Activated naive CD8-positive, alpha-beta T cell treated with anti-CD3 and anti-CD28 coated beads for 36 hours (primary cell): ENCODE measurements around the gene STKLD1. TPM values are rescaled to one million over a fixed set of nuclear protein-coding genes. Genes with fewer than 3 reads are reported as not detected.
"Not testable (repeated sequence)": the region's sequence is repeated elsewhere in the genome, so short reads cannot be mapped to it uniquely, and the experiment has no call there.

Experiments used
- DNase-seq: peaks from one replicate; pipeline ENCODE4 v3.0.0; 2021
- H3K27ac Mint-ChIP-seq: one replicate; pipeline ENCODE4 v1.8.0; 2022; ENCODE audit warnings: mild to moderate bottlenecking, moderate library complexity, mixed read lengths
- H3K27me3 Mint-ChIP-seq: one replicate; pipeline ENCODE4 v1.8.0; 2022; ENCODE audit warnings: mild to moderate bottlenecking, mixed read lengths
- H3K36me3 Mint-ChIP-seq: one replicate; pipeline ENCODE4 v1.8.0; 2021; ENCODE audit warnings: mild to moderate bottlenecking, mixed read lengths
- H3K4me1 Mint-ChIP-seq: one replicate; pipeline ENCODE4 v1.8.0; 2021; ENCODE audit warnings: mixed read lengths
- H3K4me3 Mint-ChIP-seq: one replicate; pipeline ENCODE4 v1.8.0; 2022; ENCODE audit warnings: mild to moderate bottlenecking, moderate library complexity, mixed read lengths
- H3K9me3 Mint-ChIP-seq: one replicate; pipeline ENCODE4 v1.8.0; 2022; ENCODE audit warnings: mixed read lengths
- total RNA-seq, 2 experiments: library from RNA; stranded (reverse); gene quantifications; one replicate each; pipeline ENCODE4 v1.2.3, GENCODE V29; 2021

STKLD1 gene
- under 1 TPM; 0.16 to 0.31 TPM for total RNA-seq

DNA sequence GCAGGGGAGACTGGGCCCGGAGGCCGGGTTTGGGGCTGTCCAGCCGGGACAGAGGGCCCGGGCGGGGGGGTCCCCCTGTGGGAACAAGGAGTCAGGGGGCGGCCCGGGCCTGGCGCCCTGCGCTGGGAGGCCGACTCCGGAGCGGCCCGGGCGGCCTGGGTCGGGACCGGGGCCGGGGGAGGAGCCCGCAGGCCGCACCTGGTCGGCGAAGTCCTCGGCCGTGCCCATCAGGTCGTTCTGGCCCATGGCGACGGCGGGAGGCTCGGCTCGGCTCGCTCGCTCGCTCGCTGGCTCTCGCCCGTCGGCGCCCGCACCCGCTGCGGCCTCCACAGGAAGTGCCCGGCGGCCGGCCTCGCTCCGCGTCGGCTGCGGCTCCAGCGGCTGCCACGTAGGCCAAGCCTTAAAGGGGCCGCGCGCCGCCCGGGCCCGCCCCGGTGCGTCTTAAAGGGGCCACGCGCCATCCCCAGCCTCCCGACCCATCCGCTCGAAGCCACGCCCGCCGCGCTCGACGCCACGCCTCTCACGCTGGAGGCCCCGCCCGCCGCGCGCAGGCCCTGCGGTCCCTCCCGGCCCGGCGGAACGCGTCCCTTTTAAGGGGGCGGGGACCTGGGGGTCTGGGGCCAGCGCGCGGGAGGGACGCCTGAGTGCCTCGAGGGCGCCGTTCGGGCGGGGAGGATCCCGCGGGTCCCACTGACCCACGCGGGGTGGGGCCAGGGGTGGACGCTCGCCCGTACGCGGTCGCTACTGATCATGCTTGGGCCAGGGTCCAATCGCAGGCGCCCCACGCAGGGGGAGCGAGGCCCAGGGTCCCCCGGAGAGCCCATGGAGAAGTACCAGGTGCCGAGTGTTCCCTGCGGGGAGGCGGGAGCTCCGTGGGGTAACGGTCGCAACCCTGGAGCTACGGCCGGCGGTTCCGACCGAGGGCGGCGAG, at the start of gene STKLD1, which contains the start of gene SURF4:
TSS of gene STKLD1 (plus strand) at position 643 of the 931 bp plus-strand sequence. CDS start at position 751, 108 bp downstream.
TSS of gene SURF4 (minus strand) at position 337 of the 931 bp plus-strand sequence. CDS start at position 246, 91 bp downstream.
- Mint-ChIP-seq H3K9me3 (no peaks in the 10 kb centered on the region), H3K27ac (peak within 1 kb of the TSS; percentile 98), H3K27me3 (peaks cover 3% of the 10 kb centered on the region), H3K36me3 (peaks cover 29% of the 10 kb centered on the region), H3K4me3 (peak within 1 kb of the TSS; percentile 98), H3K4me1 (peaks cover 28% of the 10 kb centered on the region)
- DNase-seq = peak; percentile 97

DNA sequence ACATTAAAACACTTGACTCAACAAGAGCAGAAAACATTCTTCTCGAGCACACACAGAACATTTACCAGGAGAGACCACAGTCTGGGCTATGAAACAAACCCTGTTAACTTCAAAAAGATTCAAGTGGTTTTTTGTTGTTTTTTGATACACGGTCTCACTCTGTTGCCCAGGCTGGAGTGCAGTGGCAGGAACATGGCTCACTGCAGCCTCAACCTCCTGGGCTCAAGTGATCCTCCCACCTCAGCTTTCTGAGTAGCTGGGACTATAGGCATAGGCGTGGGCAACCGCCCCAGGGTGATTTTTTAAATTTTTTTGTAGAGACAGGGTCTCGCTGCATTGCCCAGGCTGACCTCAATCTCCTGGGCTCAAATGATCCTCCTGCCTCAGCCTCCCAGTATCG, 49.1 kb upstream of the STKLD1 start:
- Mint-ChIP-seq H3K4me1 (peaks cover 11% of the 10 kb centered on the region), H3K36me3 (peaks cover 12% of the 10 kb centered on the region)
- not testable (repeated sequence) for H3K27ac Mint-ChIP-seq

GRCh38 chr9:133327834-133328484, 48.2 kb upstream of the STKLD1 start:
- Mint-ChIP-seq H3K9me3 (no peaks in the 10 kb centered on the region), H3K27ac (peak overlapping the region; percentile 66), H3K4me1 (peaks cover 14% of the 10 kb centered on the region), H3K36me3 (peaks cover 17% of the 10 kb centered on the region), H3K27me3 (no peaks in the 10 kb centered on the region), H3K4me3 (no peak overlapping the region)
- DNase-seq = no peak

More for the DNA sequence above, 49.1 kb upstream of the STKLD1 start:
- H3K9me3 Mint-ChIP-seq, DNase-seq, H3K4me3 Mint-ChIP-seq, H3K27me3 Mint-ChIP-seq: not testable (repeated sequence)

- Mint-ChIP-seq H3K36me3 (peaks cover 26% of the 10 kb centered on the region), H3K4me1 (peaks cover 21% of the 10 kb centered on the region)
- H3K9me3 Mint-ChIP-seq, H3K4me3 Mint-ChIP-seq, H3K27me3 Mint-ChIP-seq, H3K27ac Mint-ChIP-seq, DNase-seq: not testable (repeated sequence)
These were observed 46.6 kb upstream of the STKLD1 start for GRCh38 chr9:133329306-133330156.

- DNase-seq = no peak
- Mint-ChIP-seq H3K27me3 (no peaks in the 10 kb centered on the region), H3K27ac (peak overlapping the region; percentile 25), H3K36me3 (peaks cover 41% of the 10 kb centered on the region), H3K4me3 (no peak overlapping the region), H3K4me1 (peaks cover 21% of the 10 kb centered on the region), H3K9me3 (no peaks in the 10 kb centered on the region)
These were observed 44.9 kb upstream of the STKLD1 start for GRCh38 chr9:133331221-133331620.

- H3K4me3 Mint-ChIP-seq = no peak overlapping the region
- no peaks in the 10 kb centered on the region for H3K27me3 Mint-ChIP-seq
- no peak for DNase-seq
- peaks cover 47% of the 10 kb centered on the region for H3K36me3 Mint-ChIP-seq
- H3K27ac Mint-ChIP-seq = peak overlapping the region; percentile 25
- no peaks in the 10 kb centered on the region for H3K9me3 Mint-ChIP-seq
- H3K4me1 Mint-ChIP-seq = peaks cover 25% of the 10 kb centered on the region
These were observed 44.4 kb upstream of the STKLD1 start for GRCh38 chr9:133331641-133332380.

DNA sequence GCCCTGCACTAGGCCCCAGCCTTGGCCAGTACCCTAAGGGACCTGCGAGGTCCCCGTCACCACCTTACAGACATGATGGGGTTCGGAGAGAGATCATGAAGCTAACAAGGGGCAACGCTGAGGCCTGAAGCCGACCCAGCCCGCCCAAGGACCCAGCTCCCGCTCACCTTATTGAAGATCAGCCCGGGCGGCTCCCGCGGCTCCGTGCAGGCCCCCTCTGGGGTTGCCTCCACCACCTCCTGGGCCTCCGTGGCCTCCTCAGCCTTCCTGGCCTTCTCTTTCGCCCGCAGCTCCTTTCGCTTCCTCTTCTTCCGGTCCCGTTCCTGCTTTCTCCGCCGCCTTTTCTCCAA, 43.8 kb upstream of the STKLD1 start:
- Mint-ChIP-seq H3K27ac (no peak overlapping the region), H3K9me3 (no peaks in the 10 kb centered on the region), H3K36me3 (peaks cover 49% of the 10 kb centered on the region), H3K27me3 (no peaks in the 10 kb centered on the region), H3K4me3 (no peak overlapping the region), H3K4me1 (peaks cover 25% of the 10 kb centered on the region)
- DNase-seq = no peak

DNA sequence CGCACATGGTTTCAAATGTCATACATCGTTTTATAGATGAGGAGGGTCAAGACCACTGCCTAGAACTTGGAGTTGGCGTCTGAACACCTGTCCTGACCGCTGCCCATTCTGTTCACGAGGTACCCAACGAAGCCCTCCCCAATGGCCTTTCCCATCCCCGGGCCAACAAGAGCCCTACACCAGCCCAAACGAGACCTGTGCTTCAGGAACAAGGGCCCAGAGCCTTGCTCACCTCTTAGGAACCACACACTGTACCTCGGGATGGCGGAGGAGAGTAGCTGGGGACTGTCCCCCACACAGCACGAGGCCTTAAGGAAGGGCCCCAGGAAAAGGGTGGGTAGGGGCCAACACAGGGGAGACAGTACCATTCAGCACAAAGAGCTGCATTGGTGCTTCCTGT, 43.2 kb upstream of the STKLD1 start:
- Mint-ChIP-seq H3K4me1 (peaks cover 29% of the 10 kb centered on the region), H3K36me3 (peaks cover 49% of the 10 kb centered on the region), H3K9me3 (no peaks in the 10 kb centered on the region), H3K4me3 (no peak overlapping the region), H3K27me3 (no peaks in the 10 kb centered on the region), H3K27ac (no peak overlapping the region)
- DNase-seq = no peak

- Mint-ChIP-seq H3K36me3 (peaks cover 50% of the 10 kb centered on the region), H3K27ac (peak overlapping the region; percentile 66), H3K4me1 (peaks cover 29% of the 10 kb centered on the region), H3K27me3 (no peaks in the 10 kb centered on the region), H3K4me3 (peak overlapping the region; percentile 98), H3K9me3 (no peaks in the 10 kb centered on the region)
- DNase-seq = no peak
These were observed 42.6 kb upstream of the STKLD1 start for GRCh38 chr9:133333566-133333965.

DNA sequence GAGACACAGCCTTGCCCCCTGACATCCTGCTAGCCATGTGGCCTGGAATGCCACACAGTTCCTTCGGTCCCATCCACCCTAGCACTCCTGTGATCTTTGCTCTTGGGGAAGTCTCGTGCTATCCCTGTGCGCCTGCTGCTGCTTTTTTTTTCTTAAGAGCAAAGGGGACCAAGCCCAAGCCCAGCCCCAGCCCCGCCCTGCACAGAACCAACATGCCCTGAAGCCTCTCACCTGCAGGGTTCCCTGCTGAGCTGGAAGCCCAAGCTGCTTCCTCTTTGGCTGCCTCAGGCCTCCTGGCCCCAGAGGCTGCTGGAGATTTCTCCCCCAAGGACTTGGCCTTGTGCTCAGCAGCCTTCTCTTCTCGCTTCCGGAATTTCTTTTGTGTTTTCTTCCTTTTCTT, 42.0 kb upstream of the STKLD1 start:
- Mint-ChIP-seq H3K4me1 (peaks cover 29% of the 10 kb centered on the region), H3K27me3 (no peaks in the 10 kb centered on the region), H3K4me3 (peak overlapping the region; percentile 98), H3K9me3 (no peaks in the 10 kb centered on the region), H3K36me3 (peaks cover 50% of the 10 kb centered on the region), H3K27ac (peak overlapping the region; percentile 66)
- no peak for DNase-seq

DNA sequence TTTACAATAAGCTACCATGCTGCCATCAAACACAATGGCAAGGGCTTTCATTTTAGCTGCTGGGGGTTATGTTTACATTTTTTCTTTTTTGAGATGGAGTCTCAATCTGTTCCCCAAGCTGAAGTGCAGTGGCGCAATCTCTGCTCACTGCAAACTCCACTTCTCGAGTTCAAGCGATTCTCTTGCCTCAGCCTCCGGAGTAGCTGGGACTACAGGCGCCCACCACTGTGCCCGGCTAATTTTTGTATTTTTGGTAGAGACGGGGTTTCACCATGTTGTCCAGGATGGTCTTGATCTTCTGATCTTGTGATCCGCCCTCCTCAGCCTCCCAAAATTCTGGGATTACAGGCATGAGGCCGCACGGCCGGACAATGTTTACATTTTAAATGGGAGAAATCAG, 41.3 kb upstream of the STKLD1 start:
- not testable (repeated sequence) for H3K9me3 Mint-ChIP-seq, H3K27me3 Mint-ChIP-seq, DNase-seq
- Mint-ChIP-seq H3K4me3 (peak overlapping the region; percentile 98), H3K36me3 (peaks cover 58% of the 10 kb centered on the region), H3K27ac (peak overlapping the region; percentile 94), H3K4me1 (peaks cover 31% of the 10 kb centered on the region)

DNA sequence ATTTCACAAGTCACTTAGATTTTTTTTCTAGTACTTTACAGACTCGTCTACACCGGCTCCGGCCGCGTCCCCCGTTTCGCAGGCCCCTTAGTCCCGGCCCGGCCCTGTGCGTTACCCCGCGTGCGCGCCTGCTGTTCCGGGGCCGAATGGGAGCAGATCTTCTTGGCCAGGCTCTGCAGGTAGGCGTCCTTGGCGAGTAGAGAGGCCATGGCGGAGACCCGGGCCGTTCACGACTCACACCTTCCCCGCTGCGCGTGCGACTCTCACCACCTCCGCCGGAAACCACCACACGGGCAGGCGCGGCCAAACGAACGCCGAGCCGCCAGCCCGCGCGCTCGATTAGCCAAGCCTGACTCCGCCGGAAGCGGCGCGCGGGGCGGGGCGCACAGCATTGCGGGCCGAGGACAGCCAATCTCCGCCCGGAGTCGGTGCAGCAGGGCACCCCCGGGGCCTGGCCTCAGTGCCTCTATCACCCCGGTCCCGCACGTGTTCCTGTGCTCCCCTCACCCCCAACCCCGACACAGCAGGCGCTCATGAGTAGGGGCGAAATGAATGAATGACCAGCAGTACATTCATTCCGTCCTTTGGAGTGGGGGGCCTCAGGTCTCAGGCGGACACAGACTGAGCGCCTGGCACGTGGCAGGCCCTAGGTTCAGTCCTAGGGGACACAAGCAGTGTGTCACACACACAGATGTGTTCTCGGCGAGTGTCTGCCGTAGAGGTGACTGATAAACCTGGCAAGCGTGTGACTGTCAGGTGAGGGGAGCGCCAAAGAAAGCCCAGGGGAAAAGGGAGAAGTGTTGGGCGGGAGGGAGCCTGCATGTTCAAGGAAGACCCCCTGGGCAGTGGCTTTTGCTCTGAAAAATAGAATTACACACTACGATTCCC, 40.0 kb upstream of the STKLD1 start, which contains the start of gene SURF6:
TSS of gene SURF6 (minus strand) at position 265 of the 888 bp plus-strand sequence. CDS start at position 209, 56 bp downstream.
- Mint-ChIP-seq H3K27ac (peak within 1 kb of the TSS; percentile 94), H3K4me3 (peak within 1 kb of the TSS; percentile 98), H3K27me3 (no peaks in the 10 kb centered on the region), H3K9me3 (no peaks in the 10 kb centered on the region), H3K4me1 (peaks cover 37% of the 10 kb centered on the region), H3K36me3 (peaks cover 65% of the 10 kb centered on the region)
- peak; percentile 98 for DNase-seq

DNA sequence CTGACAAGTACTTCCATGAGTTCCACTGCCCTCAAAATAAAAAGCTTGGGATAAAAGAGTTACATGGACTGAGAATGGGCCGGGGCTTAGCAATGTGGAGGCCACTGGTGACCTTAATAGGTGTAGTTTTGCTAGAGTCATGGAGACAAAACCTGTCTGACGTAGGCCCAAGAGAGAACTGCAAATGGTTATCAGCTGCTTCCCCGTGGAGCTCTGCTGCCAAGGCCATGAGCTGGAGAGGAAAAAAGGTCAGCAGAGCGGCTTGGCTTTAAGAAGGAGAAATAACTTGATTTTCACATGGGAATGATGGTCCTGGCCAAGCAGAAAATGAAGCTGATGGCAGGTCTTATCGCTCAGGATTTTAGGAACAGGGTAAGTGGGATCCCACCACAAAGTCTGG, 36.5 kb upstream of the STKLD1 start:
- H3K4me1 Mint-ChIP-seq = peaks cover 28% of the 10 kb centered on the region
- H3K27ac Mint-ChIP-seq = peak overlapping the region; percentile 82
- peaks cover 57% of the 10 kb centered on the region for H3K36me3 Mint-ChIP-seq
- no peaks in the 10 kb centered on the region for H3K9me3 Mint-ChIP-seq
- H3K4me3 Mint-ChIP-seq = no peak overlapping the region
- no peak for DNase-seq
- H3K27me3 Mint-ChIP-seq = no peaks in the 10 kb centered on the region
